ENCODE measurements around the gene PLK2.

PLK2 gene

GRCh38 chr5:58450018-58450417 lies 9.9 kb downstream of the PLK2 start:
- no peak for DNase-seq (ENCODE audit: low spot score)

- DNase-seq (ENCODE audit: low spot score), result peak; percentile 46
Measured at GRCh38 chr5:58447226-58447625, 12.7 kb downstream of the PLK2 start.

DNA sequence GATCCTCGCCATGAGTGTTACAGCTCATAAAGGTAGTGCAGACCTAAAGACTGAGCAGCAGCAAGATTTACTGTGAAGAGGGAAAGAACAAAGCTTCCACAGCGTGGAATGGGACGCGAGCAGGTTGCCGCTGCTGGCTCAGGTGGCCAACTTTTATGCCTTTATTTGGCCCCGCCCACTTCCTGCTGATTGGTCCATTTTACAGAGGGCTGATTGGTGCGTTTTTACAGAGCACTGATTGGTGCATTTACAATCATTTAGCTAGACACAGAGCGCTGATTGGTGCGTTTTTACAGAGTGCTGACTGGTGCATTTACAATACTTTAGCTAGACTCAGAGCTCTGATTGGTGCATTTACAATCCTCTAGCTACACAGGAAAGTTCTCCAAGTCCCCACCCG lies 13.9 kb downstream of the PLK2 start:
- DNase-seq (ENCODE audit: low spot score), result no peak

DNA sequence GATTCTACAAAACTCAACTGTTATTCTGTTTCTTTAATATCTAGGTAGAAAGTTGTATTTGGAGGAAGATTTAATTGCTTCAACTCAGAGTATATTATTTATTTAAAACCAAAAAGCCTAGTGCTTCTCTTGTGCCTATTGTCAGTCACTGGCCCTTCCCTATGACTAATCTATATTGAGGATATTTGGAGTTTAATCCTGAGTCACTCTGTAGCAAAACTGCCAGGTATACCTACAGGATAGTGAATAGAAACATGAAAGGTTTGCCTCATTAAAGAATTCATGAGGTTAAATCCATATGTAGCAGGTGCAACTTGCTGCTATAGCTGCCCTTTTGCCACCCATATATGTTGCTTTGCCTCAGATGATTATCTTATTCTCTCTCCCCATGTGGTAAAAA lies 15.1 kb downstream of the PLK2 start:
- no peak for DNase-seq (ENCODE audit: low spot score)

- DNase-seq (ENCODE audit: low spot score), result no peak
Measured at GRCh38 chr5:58440901-58441460, 18.9 kb downstream of the PLK2 start.

GRCh38 chr5:58439094-58439644 lies 20.7 kb downstream of the PLK2 start:
- no peak for DNase-seq (ENCODE audit: low spot score)

DNA sequence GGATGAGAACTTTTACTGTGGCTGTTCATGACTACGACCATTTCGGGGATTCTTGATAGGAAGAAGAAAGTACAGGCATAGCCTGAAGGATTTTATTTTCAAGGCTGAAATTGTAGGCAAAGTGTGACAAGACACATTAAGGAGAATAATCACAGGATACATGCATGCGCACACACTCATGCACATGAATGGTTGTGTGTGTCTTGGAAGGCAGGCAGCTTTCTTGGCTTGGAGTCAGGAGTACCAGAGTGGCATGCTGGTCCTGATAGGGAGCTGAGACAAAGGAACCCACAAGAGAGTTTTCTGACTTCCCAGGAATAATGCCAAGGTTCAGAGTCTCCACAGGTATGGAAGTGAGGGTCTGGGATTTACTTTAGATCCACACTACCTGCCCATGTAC lies 22.2 kb downstream of the PLK2 start:
- DNase-seq (ENCODE audit: low spot score), result no peak

DNA sequence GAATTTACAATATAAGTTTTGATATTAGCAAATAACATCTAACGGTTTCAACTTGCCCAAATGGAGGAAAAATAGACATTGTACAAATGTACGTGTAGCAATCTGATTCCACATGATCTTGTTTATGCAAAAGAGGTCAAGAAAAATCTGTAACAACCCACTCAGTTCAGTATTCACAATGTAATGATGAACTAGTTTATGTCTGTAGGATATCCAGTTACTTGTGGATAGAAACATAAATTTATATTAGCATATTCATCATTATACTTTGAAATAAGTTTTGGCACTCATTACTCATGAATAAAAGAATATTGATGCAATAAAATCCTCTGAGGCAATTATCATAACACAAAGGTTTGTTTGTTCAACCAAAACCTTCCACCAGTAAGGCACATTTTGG lies 28.1 kb downstream of the PLK2 start:
- DNase-seq (ENCODE audit: low spot score), result no peak

DNA sequence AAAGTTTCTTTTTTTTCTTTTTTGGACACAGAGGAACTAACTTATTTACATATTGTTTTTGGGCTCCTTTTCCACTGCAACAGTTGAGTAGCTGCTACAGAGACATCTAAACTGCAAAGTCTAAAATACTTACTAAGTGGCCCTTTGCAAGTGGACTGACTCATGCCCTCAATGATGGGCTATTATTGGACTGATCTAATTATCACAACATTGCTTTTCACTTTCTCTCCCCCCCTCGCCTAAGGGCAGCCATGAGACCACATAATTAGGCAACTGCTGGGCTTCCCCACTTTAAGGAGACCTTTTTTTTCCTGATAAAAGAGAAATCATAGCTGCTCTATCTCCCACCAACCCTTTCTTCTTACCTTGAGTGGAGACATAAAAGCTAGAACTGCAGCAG lies 47.0 kb downstream of the PLK2 start:
- no peak for DNase-seq (ENCODE audit: low spot score)

DNA sequence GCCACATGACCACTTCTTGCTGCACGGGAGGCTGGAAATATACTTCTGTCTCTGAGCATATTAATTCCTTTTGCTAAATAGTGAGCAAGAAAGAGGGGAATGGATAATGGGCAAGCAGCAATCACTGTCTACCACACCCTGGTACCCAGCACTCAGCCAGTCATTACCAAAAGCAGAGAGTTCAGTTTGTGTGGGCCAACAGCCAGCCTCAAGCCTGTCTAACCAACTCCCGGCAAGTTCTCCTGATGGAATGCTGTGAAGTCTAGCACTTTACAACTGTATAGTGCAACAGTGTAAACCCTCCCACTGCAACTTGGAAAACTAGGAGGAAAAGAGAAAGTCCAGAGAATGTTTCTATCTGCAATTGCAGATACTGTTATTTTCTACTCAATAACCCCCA lies 47.8 kb downstream of the PLK2 start:
- DNase-seq (ENCODE audit: low spot score), result no peak

GRCh38 chr5:58411372-58411771 lies 48.5 kb downstream of the PLK2 start:
- DNase-seq (ENCODE audit: low spot score), result no peak

DNA sequence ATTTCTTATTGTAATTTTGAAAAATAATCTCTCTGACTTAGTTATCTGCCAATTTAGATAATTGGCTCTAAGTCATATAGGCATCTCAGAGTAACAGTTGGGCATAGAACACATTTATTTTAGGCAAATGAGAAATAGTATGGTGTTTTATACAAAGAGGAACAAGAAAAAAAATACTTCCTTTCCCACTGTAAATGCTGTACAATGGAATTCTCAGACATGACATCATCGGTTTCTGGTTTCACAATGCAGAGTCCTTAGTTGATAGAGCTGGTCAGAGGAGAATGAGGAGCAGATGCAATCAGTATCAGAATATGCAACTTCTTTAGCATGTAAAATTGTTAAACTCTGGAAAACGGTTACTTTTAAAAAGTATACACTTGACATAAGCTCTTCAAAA lies 49.4 kb downstream of the PLK2 start:
- peak; percentile 61 for DNase-seq (ENCODE audit: low spot score)

GRCh38 chr5:58407042-58407719 lies 52.7 kb downstream of the PLK2 start:
- DNase-seq (ENCODE audit: low spot score), result peak; percentile 76

DNA sequence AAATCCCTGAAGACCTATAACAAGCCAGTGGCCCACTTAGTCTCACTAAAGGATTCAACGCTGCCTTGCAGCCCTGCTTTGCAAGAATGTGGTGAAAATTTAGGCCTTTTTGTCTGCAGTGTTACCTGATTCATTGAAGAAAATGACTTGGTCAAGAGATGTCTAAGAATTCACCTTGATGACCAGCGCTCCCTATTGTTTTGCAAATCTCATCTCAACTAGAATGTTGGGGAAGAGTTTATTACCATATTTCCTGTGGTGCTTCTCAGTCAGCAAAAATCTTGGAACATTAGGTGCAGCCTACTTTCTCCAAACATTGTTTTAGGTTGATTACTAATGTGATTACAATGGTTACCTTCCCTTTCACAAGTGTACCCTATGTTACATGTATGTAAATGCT lies 53.5 kb downstream of the PLK2 start:
- DNase-seq (ENCODE audit: low spot score), result no peak

- DNase-seq (ENCODE audit: low spot score), result no peak
Measured at GRCh38 chr5:58405175-58405574, 54.7 kb downstream of the PLK2 start.

DNA sequence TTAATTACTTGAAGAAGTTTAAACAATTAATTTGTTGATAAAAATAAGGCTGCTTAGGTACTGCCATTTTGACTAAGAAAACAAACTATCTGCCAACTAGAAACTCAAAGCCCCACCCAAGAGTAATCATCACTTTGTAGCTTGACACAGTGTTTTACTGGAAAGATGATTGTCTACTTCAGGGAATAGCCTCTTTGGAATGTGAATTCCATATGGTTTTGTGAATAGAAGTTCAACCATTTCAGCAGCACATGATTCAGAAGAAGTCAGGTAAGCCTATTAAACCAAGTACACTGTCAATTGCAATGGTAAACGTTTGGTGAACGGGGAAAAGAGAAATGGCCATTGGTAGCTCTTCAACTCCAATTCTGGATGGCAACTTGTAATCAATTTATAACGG lies 55.2 kb downstream of the PLK2 start:
- no peak for DNase-seq (ENCODE audit: low spot score)

All from AG08395 (cell line).